Type B pancreatic cell (in vitro differentiated cells): ENCODE measurements around the gene TFPT. TPM values are rescaled to one million over a fixed set of nuclear protein-coding genes. Genes with fewer than 3 reads are reported as not detected.
A peak's percentile ranks its signal among the peaks of the same experiment; 100 is the strongest.

Source experiments
- DNase-seq: peaks from one replicate; pipeline ENCODE4 v3.0.0; 2021; ENCODE audit warnings: mixed read lengths; ENCODE audit not compliant: unreplicated experiment; ENCODE audit errors: extremely low spot score
- H3K27ac Mint-ChIP-seq: 2 replicates; pipeline ENCODE4 v1.8.0; 2021; ENCODE audit warnings: mild to moderate bottlenecking, mixed read lengths
- H3K27me3 Mint-ChIP-seq: 2 replicates; pipeline ENCODE4 v1.8.0; 2021; ENCODE audit warnings: mixed read lengths
- H3K36me3 Mint-ChIP-seq: 2 replicates; pipeline ENCODE4 v1.8.0; 2021; ENCODE audit warnings: mixed read lengths
- H3K4me1 Mint-ChIP-seq: one replicate; pipeline ENCODE4 v1.8.0; 2021; ENCODE audit warnings: mixed read lengths; ENCODE audit not compliant: unreplicated experiment
- H3K4me3 Mint-ChIP-seq: 2 replicates; pipeline ENCODE4 v1.8.0; 2021; ENCODE audit warnings: mild to moderate bottlenecking, mixed read lengths
- H3K9me3 Mint-ChIP-seq: 2 replicates; pipeline ENCODE4 v1.8.0; 2021; ENCODE audit warnings: mixed read lengths
- CTCF ChIP-seq: fragments of 200-600 bp; sonication (generic); conservative IDR thresholded peaks from 2 replicates; pipeline ENCODE4 v1.5.0; 2021; ENCODE audit warnings: antibody characterized with exemption, mild to moderate bottlenecking
- total RNA-seq: library from RNA; stranded (reverse); gene quantifications from 2 replicates; pipeline ENCODE4 v1.2.1, GENCODE V29; 2021; ENCODE audit warnings: low replicate concordance

Gene TFPT
- total RNA-seq, 1 donor from 2014 or later, result 17.0 TPM

DNA sequence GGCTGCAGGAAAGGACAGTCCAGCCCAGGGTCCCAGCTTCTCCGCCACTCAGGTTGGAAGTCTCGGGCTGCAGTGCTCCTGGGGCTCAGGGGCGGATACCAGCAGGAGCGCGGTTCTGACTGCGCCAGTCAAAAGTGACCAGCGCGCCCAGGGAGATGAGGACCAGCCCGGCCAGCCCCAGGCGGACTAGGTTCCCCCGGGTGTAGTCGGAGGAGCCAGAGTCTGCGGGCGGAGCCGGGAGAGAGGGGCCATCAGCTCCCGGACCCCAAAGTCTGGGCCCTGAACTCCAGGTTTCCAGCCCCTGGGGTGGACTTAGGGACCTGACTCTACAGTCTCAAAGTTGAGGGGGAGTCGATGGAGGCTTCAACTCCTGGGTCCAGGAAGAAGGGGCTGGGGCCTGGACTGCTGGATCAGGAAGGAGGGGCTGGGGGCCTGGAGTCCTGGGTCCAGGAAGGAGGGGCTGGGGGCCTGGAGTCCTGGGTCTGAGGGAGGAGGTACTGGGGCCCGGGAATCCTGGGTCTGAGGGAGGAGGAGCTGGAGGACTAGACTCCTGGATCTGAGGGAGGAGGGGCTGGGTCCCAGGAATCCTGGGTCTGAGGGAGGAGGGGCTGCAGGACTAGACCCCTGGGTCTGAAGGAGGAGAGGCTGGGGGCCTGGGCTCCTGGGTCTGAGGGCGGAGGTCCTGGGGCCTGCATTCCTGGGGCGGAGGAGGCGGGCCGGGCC is 20.2 kb downstream of the TFPT start:
- no peak overlapping the region for H3K4me3 Mint-ChIP-seq
- no peak for DNase-seq
- H3K4me1 Mint-ChIP-seq, result no peaks in the 10 kb centered on the region
- no peak for TF ChIP-seq CTCF
- H3K27me3 Mint-ChIP-seq, result peaks cover 51% of the 10 kb centered on the region
- no peak overlapping the region for H3K27ac Mint-ChIP-seq
- H3K9me3 Mint-ChIP-seq, result no peaks in the 10 kb centered on the region
- H3K36me3 Mint-ChIP-seq, result no peaks in the 10 kb centered on the region

GRCh38 chr19:54094426-54095000 is 20.9 kb downstream of the TFPT start:
- Mint-ChIP-seq H3K36me3 (no peaks in the 10 kb centered on the region), H3K4me1 (no peaks in the 10 kb centered on the region), H3K27ac (no peak overlapping the region), H3K4me3 (peak overlapping the region; percentile 9), H3K9me3 (no peaks in the 10 kb centered on the region), H3K27me3 (peaks cover 46% of the 10 kb centered on the region)
- no peak for DNase-seq
- no peak for TF ChIP-seq CTCF

GRCh38 chr19:54084410-54084809 is 31.0 kb downstream of the TFPT start:
- Mint-ChIP-seq H3K4me1 (no peaks in the 10 kb centered on the region), H3K27ac (no peak overlapping the region), H3K9me3 (no peaks in the 10 kb centered on the region), H3K36me3 (no peaks in the 10 kb centered on the region), H3K27me3 (peaks cover 17% of the 10 kb centered on the region), H3K4me3 (no peak overlapping the region)
- no peak for DNase-seq
- no peak for TF ChIP-seq CTCF

DNA sequence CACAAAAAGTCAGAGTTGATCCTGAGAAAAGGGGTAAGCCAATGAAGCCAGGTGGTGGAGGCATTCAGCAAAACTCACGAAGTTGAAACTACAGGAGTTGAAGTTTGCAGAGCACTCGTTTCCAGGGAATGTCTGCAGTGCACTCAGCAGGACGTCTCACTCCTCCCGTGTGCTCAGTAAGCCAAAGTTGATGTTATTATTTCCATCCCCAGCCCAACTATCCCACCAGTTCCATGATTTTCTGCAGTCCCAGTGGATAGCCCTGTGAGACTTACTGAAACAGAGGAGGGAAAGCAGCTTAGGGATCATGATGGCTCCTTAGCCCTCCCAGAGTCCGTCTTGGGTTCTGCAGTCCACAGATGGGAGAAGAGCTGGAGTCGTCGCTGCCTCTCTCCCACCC is 34.4 kb downstream of the TFPT start, which contains the start of gene TARM1:
Gene TARM1 (minus strand): TSS at position 334 of the 400 bp plus-strand sequence. CDS start 25 bp downstream, at position 309.
- Mint-ChIP-seq H3K36me3 (no peaks in the 10 kb centered on the region), H3K9me3 (no peaks in the 10 kb centered on the region), H3K4me1 (no peaks in the 10 kb centered on the region), H3K27ac (no peak within 1 kb of the TSS), H3K27me3 (peaks cover 6% of the 10 kb centered on the region), H3K4me3 (no peak within 1 kb of the TSS)
- no peak for DNase-seq
- no peak for TF ChIP-seq CTCF

- no peaks in the 10 kb centered on the region for H3K36me3 Mint-ChIP-seq
- TF ChIP-seq CTCF, result no peak
- no peaks in the 10 kb centered on the region for H3K4me1 Mint-ChIP-seq
- H3K27me3 Mint-ChIP-seq, result peaks cover 5% of the 10 kb centered on the region
- no peaks in the 10 kb centered on the region for H3K9me3 Mint-ChIP-seq
- H3K4me3 Mint-ChIP-seq, result no peak overlapping the region
- H3K27ac Mint-ChIP-seq, result no peak overlapping the region
- no peak for DNase-seq
Measured at GRCh38 chr19:54077334-54077733, 38.1 kb downstream of the TFPT start.
